Putamen (tissue), 1 donor: ENCODE measurements around the gene PA2G4.

Experiments used
- DNase-seq: peaks from one replicate; pipeline ENCODE4 v3.0.0-alpha.2; 2016; ENCODE audit warnings: low spot score

Gene PA2G4

DNA sequence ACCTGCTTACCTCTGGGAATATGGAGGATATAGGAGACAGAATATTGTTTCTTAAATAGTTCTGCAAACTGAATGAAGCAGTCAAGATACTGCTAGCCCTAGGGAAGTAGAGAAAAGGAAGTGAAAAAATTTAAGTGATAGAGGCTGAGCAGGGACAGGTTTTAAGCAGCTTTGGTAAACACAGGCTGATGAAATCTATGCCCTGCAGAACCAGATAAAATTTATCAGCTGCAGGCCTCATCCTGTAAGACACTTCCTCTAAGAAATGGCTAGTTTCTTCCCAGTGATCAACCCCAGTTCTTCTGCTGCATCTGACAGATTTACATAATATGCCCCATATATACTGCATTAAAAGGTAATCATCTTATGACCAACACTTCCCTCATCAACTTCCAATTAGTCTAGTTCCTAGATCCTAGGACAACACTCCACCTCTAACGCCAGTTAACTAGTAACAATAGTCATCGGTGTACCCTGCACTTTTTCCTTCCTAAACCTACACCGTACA, 22.4 kb downstream of the PA2G4 start:
- no peak for DNase-seq

GRCh38 chr12:56127485-56127887, 23.1 kb downstream of the PA2G4 start:
- no peak for DNase-seq

DNA sequence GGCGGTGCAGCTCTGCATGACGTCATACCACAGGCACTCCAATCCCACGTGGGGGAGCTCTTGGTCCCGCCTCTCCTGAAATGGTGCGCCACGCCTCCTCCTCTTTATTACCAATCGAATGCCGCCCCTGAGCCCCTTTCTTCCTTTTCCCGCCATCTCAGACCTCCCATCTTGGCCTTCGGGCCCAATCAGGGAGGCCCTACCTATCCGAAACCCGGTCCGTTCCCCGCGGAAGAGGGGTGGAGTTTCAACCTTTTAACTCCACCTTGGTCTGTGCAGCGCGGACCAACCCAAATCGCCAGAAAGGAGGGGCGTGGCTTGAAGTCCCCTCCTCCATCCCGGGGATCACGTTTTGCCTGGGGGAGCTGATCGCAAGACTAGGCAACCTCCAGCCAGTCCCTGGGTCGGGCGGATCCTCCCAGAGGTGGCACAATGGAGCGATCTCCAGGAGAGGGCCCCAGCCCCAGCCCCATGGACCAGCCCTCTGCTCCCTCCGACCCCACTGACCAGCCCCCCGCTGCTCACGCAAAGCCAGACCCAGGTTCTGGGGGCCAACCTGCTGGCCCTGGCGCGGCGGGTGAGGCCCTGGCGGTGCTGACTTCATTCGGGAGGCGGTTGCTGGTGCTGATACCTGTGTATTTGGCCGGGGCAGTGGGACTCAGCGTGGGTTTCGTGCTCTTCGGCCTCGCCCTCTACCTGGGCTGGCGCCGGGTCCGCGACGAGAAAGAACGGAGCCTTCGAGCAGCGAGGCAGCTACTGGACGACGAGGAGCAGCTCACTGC, 23.7 kb downstream of the PA2G4 start, which contains the start of gene ESYT1:
Gene ESYT1 (plus strand): TSS at position 380 of the 782 bp plus-strand sequence. CDS start 53 bp downstream, at position 433.
- peak; percentile 98 for DNase-seq

GRCh38 chr12:56128670-56129205, 24.4 kb downstream of the PA2G4 start:
- DNase-seq = no peak

GRCh38 chr12:56129206-56129941, 25.0 kb downstream of the PA2G4 start:
- DNase-seq = no peak

GRCh38 chr12:56129942-56130495, 25.7 kb downstream of the PA2G4 start:
- no peak for DNase-seq

GRCh38 chr12:56130876-56131275, 26.5 kb downstream of the PA2G4 start:
- no peak for DNase-seq

- DNase-seq = no peak
These were observed 30.5 kb downstream of the PA2G4 start for GRCh38 chr12:56134897-56135296.

DNA sequence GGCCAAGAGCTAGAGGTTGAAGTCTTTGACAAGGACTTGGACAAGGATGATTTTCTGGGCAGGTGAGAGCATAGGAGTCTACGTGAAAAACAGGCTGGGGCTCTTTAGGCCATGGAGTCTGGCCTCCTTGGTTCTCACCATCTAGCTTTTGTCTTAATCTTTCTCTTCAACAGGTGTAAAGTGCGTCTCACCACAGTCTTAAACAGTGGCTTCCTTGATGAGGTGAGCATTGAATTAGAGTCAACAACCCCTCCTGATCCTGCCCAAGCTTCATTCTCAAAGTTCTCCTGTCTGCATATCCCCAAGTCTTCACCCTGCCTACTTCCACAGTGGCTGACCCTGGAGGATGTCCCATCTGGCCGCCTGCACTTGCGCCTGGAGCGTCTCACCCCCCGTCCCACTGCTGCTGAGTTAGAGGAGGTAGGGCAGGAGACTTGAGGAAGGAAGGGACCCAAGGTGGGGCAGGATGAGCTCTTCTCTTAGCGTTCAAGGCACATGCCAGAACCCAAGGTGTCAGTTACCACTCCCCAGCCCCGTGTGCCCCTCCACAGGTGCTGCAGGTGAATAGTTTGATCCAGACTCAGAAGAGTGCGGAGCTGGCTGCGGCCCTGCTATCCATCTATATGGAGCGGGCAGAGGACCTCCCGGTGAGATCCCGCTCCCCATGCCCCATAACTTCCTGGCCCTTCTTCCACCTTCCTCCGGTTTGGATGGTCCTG, 33.7 kb downstream of the PA2G4 start:
- DNase-seq = no peak

DNA sequence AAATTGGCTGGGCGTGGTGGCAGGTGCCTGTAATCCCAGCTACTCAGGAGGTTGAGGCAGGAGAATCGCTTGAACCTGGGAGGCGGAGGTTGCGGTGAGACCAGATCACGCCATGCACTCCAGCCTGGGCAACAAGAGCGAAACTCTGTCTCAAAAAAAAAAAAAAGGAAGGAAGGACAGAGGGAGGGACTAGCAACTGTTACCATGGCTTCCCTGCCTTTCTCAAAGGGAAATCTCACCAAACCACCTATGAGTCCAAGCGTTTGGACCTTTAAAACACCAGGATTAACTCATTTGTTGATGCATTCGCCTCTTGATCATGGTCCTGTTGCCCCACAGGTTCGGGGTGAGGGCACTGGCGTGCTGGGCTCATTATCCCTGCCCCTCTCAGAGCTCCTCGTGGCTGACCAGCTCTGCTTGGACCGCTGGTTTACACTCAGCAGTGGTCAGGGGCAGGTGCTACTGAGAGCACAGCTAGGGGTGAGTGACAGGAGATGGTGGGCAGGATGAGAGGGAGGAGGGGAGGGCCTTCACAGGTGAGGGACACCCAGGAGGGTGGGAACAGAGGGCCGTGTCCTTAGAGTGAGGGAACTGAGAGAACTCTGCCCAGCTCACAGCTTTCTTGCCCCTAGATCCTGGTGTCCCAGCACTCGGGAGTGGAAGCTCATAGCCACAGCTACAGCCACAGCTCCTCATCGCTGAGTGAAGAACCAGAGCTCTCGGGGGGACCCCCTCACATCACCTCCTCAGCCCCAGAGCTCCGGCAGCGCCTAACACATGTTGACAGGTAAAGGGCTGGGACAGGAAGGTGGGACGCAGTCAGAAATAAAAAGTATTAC, 37.8 kb downstream of the PA2G4 start:
- no peak for DNase-seq

- no peak for DNase-seq
These were observed 38.9 kb downstream of the PA2G4 start for GRCh38 chr12:56143217-56143616.

DNA sequence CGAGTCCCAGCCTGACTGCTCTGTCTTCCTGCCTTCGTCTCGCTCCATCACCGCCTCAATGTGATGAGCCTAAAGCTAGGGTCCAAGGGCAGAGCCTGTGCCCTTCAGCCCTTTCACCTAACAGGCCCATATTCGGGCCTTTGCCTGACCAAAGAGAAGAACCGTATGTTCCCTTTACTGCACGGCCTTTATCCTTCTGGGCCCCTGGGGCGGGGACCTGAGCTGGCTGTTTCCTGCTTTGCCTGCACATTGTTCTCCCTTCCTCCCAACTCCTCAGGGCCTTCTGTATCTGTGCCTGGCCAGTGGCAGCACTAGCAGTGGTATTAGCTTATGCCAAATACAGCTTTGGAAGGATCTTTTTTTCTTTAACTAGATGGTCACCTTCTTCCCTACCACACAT, 39.5 kb downstream of the PA2G4 start:
- no peak for DNase-seq

- DNase-seq = no peak
These were observed 40.9 kb downstream of the PA2G4 start for GRCh38 chr12:56145217-56145616.

- no peak for DNase-seq
These were observed 42.4 kb downstream of the PA2G4 start for GRCh38 chr12:56146492-56147460.

GRCh38 chr12:56150563-56150962, 46.2 kb downstream of the PA2G4 start:
- no peak for DNase-seq

DNA sequence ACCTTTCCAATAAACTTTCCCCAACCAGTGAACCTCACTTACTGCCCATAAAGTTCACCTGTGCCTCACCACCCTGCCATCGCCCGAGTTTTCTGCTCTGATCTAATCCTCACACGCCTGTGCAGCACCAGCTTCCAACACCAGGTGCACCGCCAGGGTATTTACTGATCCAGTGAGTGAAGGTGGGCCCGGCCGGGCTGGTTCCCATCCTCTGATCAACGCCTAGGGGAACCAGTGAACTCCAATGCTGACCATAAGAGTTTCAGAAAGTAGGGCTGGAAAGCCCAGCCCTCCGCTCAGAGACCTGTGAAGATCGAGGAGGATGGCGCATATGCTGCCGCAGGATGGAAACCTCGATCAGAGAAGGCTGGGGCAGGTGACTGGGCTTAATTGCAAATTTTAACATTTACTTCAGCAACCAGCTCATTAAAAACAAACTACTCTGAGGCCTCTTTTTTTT, 47.3 kb downstream of the PA2G4 start:
- DNase-seq = no peak

DNA sequence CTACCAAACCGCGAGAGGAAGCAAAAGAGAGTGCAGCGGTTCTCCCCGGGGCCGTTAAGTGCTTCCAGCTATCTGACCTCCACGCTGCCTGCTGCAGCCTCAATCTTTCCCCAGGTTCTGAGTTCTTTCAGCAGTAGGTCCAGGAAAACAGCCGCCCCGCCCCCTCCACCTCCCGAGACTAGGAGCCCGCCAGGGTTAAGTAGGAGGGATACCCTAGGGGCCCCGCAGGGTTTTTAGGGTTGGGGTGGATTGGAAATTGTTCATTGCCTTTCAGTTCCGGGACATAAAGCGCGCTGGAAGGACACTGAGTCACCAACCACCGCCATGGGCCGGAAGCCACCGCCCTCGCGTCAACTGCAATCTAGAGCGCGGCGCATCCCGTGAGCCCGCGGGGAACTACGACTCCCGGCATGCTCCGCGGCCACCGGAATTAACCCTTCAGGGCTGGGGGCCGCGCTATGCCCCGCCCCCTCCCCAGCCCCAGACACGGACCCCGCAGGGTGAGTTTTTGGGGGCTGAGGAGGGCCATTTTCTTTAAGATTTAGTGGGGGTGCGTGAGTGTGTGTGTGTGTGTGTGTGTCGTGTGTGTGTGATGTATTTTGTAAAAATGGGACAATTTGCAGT, 47.9 kb downstream of the PA2G4 start, which contains the start of gene MYL6B:
Gene MYL6B (plus strand): TSS at position 456 of the 624 bp plus-strand sequence. CDS start 1,332 bp downstream, outside the sequence.
- peak; percentile 91 for DNase-seq

DNA sequence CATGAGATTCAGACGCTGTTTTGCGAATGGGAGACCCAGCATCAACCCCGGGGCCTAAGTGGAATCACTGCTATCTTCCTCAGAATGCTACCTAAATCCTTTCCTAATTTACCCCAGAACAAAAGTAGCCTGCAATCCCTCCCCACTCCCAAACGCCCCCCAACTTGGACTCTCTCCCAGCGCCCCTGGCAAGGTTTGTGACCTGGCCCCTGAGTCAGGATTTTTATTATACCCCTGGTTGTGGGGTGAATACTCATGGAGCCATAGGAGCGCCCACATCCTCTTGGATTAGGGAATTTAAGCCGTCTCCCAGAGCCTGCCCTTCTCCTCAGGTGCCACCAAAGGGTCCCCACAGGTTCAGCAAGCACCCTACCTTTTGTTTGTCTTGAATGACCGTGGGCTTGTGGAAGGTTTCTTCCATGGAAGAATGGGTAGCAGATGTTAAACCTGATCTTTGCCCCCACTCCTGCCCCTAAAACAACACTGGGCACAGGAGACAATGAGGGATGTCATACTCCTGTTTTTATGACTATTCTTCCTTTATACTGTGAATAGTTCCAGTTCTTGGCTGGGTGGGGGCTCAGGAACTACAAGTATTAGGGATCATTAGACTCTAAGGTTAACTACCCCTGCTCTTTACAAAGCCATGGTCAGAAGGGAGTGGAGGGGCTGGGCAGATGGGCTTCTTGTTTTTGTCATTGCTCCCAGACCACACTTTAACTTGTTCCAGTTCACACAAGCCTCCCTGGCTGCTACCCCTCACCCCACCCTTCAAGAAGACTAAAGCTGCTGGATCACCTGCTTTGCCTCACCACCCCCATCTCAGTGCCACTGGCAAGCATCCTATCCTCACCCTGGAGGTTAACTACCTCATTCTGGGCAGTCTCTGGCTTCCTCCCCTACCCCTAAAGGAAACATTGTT, 48.7 kb downstream of the PA2G4 start:
- no peak for DNase-seq
